Hematopoietic multipotent progenitor cell (in vitro differentiated cells): ENCODE results near the gene PRPF18. TPM values are rescaled to one million over a fixed set of nuclear protein-coding genes. Genes with fewer than 3 reads are reported as not detected.

ENCODE experiments used
- DNase-seq, 3 donors: peaks; one replicate each; pipeline ENCODE4 v3.0.0-alpha.2; 2011 to 2015; ENCODE audit warnings: low read depth in 2 of 3, low spot score in 2 of 3
- total RNA-seq: library from RNA; depleted of rRNA; stranded (reverse); fragments of >200 nt; gene quantifications from one replicate; pipeline ENCODE4 v1.2.3, GENCODE V29; 2012

PRPF18 gene
- total RNA-seq, 1 donor, result 5.7 TPM

DNA sequence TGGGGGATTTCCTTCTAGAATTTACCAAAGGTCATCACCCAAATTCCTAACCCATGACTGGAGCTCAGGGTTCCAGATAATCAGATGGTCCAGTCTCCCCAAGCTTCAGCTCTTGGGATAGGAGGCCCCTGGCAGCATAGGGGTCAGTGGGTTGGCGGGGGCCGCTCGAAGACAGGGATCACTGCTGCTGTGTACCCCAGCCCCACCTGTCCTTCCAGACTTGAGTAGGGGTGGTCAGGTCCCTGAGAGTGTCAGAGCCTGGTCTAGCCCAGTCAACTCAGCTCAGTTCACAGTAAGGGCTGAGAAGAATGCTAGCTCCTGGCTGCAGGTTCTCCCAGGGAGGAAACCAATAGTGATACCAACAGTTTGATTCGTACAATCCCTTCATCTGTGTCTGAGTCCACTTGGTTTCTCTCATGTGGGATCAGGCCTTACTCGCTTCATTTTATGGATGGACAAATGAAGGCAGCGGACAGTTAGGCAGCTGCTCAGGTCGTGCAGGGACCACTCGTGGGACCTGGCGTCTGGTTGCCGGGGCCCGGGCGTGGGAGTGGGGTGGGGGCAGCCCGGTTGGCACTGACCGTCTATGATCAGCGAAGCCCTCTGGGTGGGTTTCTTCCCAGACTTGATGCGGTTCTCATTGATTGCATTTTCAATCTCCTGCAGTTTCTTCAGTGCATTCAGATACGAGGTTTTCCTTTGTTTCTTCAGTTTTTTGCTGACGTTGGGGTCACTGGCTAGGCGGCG, 78.9 kb downstream of the PRPF18 start:
- DNase-seq, result no peak

- DNase-seq, result no peak
Observed at GRCh38 chr10:13668126-13668525, 81.4 kb downstream of the PRPF18 start.

DNA sequence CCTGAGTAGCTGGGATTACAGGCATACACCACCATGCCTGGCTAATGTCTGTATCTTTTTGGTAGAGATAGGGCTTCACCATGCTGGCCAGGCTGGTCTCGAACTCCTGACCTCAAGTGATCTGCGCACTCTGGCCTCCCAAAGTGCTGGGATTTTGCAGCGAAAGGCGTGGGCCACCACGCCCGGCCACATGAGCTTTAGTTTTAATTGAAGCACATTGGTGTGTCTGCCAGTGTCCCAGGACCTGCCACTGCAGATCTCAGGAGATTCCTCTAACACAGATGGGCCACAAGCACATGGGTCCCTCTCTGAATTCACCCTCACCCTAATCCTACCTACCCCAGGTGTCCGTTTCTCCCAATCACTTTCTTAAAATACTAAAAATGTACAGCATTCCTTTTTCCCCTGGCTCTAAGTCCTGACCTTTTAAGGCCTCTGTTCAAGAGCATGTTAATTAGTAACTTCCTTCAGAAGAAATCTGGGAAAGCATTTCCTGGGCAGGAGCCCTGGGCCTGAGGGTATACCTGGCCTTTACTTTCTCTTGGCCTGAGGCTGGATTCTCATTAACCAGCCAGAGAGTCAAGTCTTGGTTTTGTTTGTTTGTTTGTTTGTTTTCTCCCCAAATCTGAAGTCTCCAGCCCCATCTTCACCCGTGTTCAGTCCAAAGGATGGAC, 82.6 kb downstream of the PRPF18 start:
- no peak for DNase-seq

GRCh38 chr10:13669901-13670300, 83.1 kb downstream of the PRPF18 start:
- no peak for DNase-seq

DNA sequence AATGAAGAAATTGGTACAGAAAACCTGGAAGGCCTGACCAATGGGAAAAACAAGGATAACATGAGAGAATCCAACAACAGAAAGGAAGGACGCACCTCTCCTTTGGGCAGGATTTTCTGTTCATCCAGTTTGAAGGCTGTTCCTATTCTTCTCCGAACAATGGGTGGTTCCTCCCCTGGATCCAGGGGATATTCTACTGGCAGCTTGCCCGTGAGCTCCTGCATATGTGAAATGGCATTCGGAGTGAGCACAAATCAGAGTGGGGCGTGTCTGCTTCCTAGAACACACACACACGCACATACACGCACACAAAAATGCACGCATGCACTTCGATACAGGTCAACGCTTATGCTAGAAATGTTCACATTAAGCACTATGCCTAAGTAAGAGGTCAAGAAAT, 83.5 kb downstream of the PRPF18 start:
- DNase-seq, result no peak

GRCh38 chr10:13671904-13672303, 85.1 kb downstream of the PRPF18 start:
- DNase-seq, result no peak

GRCh38 chr10:13672548-13672947, 85.8 kb downstream of the PRPF18 start:
- DNase-seq, result no peak

DNA sequence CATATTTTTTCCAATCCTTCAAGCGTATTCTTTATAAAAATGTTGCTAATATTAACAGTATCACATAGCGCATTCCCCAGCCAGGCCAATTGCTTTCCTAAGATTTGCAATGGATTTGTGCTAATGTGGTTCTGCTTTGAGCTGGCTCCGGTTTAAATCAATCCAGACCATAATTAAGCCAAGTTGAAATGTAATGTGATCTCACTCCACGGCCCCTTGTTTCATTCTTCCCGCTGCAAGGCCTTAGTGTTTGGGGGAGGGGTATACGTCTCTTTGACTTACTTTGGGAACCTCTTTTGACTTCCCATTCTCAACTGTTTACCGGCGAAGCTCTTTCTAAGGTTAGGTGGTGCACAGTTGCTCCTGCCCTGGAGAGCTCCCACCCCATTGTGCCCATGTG, 86.4 kb downstream of the PRPF18 start:
- no peak for DNase-seq

DNA sequence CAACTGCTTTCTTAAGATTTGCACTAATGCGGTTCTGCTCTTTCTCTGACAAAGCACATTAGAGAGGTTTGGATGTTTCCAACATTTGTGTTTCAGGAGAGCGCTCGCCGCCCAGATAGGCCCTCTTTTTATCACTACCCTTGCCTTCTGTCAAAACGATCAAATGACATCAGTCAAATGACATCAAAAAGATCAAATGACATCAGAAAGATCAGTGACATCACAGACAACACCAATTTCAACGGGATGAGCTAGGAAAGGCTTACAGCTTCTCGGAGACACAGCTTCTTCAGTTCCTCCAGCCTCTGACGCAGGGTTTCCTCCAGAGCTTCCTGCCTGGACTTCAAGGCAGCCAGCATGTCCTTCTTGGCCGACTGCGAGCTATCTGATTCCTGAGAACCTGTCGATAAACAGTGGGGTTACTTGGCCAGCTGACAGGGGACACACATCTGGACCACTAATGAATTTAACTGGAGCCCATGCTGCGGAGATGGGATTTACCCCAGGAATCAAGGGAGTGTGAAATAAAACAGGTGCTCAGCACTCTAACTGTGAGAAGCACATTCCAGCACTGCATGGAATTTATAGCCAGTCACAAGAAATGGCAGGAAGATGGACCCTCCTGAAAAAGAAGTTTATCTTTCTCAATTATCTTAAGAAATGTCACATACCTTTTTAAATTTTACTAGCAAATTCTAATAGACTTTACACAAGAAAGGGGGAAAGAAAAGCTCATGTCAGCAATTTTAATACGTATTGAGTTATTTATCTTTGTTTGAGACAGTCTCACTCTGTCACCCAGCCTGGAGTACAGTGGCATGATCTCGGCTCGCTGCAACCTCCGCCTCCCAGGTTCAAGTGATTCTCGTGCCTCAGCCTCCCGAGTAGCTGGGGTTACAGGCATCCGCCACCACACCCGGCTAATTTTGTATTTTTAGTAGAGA, 88.2 kb downstream of the PRPF18 start:
- no peak for DNase-seq

DNA sequence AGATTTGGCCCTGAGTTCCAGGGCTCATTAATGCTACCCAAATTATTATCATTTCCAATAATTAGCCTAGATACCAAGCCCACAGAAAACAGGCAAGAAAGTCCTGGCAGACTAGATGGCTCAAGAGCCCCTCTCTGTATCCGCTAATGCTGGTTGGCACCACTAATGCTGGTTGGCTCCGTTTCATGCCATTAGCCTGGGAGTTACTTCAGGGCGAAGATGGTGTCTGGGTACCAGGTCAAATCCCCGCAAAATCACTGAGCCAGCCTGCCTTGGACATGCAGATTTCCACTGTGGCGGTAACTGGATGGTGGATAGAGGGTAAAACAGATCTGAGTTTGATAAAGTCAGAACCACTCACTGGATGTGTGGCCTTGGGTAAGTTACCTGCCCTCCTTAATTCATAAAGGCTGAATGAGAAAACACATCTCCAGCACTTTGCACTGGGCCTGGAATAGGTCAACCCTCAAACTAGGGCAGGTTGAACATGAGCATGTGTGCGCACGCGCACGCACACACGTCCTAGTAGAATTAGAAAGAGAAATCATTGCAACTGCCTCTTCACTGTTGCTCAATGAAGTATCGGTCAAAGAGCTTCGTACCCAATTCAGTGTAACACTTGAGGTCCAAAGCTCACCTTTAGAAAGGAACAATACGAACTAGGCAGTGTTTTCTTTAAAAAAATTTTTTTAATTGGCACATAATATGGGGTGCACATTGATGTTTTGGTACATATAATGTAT, 91.5 kb downstream of the PRPF18 start:
- DNase-seq, result no peak

Other genes starting within 250 kb of the PRPF18 start
- 26.4 TPM for gene SEPHS1, start 238.7 kb upstream of the PRPF18 start, total RNA-seq
- gene BEND7, start 58.0 kb upstream of the PRPF18 start, total RNA-seq, result 5.7 TPM